GM19455 (cell line): Measurements from ENCODE around the gene SPTBN1.

Experiments
- ATAC-seq: cut with Tn5 transposase; IDR thresholded peaks from one replicate; pipeline ENCODE4 v1.9.1; 2021; ENCODE audit not compliant: unreplicated experiment

SPTBN1 gene

GRCh38 chr2:54455563-54456361 lies at the start of gene SPTBN1:
Gene SPTBN1, plus strand, starts transcription at chr2:54456327. Its CDS starts 70,092 bp downstream, at chr2:54526419.
- ATAC-seq = no peak

GRCh38 chr2:54407693-54408092 lies 48.4 kb upstream of the SPTBN1 start:
- ATAC-seq = no peak

GRCh38 chr2:54408288-54408687 lies 47.8 kb upstream of the SPTBN1 start:
- ATAC-seq = no peak

GRCh38 chr2:54409752-54410151 lies 46.4 kb upstream of the SPTBN1 start:
- no peak for ATAC-seq

GRCh38 chr2:54411801-54412354 lies 44.2 kb upstream of the SPTBN1 start:
- ATAC-seq = no peak

GRCh38 chr2:54416166-54416813 lies 39.8 kb upstream of the SPTBN1 start:
- no peak for ATAC-seq

GRCh38 chr2:54416938-54417337 lies 39.2 kb upstream of the SPTBN1 start:
- ATAC-seq = no peak

- ATAC-seq = no peak
Measured at GRCh38 chr2:54417577-54417976, 38.5 kb upstream of the SPTBN1 start.

- no peak for ATAC-seq
Measured at GRCh38 chr2:54419388-54419787, 36.7 kb upstream of the SPTBN1 start.

GRCh38 chr2:54419855-54420523 lies 36.1 kb upstream of the SPTBN1 start:
- ATAC-seq = no peak

- ATAC-seq = no peak
Measured at GRCh38 chr2:54420524-54421172, 35.5 kb upstream of the SPTBN1 start.

- ATAC-seq = no peak
Measured at GRCh38 chr2:54422072-54422581, 34.0 kb upstream of the SPTBN1 start.

GRCh38 chr2:54423213-54423612 lies 32.9 kb upstream of the SPTBN1 start:
- ATAC-seq = no peak

GRCh38 chr2:54424555-54425163 lies 31.5 kb upstream of the SPTBN1 start:
- no peak for ATAC-seq

- no peak for ATAC-seq
Measured at GRCh38 chr2:54428108-54428831, 27.9 kb upstream of the SPTBN1 start.

GRCh38 chr2:54429054-54429453 lies 27.1 kb upstream of the SPTBN1 start:
- ATAC-seq = no peak

- no peak for ATAC-seq
Measured at GRCh38 chr2:54429811-54430551, 26.1 kb upstream of the SPTBN1 start.

- no peak for ATAC-seq
Measured at GRCh38 chr2:54430649-54431048, 25.5 kb upstream of the SPTBN1 start.
